H1 (cell line): ENCODE results near the gene AFF2. TPM values are rescaled to one million over a fixed set of nuclear protein-coding genes. Genes with fewer than 3 reads are reported as not detected.

ENCODE experiments used
- BRCA1 ChIP-seq: IDR thresholded peaks from 2 replicates; pipeline ENCODE4 v1.6.1; 2012; ENCODE audit warnings: low read depth, low read length, improper control_type of control experiment
- EGR1 ChIP-seq: IDR thresholded peaks from 2 replicates; pipeline ENCODE4 v1.6.1; 2011; ENCODE audit warnings: low read depth, low read length, borderline replicate concordance
- GTF2F1 ChIP-seq: IDR thresholded peaks from 2 replicates; pipeline ENCODE4 v1.6.1; 2012; ENCODE audit warnings: low read depth, low read length, improper control_type of control experiment, borderline replicate concordance
- JUN ChIP-seq: IDR thresholded peaks from 2 replicates; pipeline ENCODE4 v1.6.1; 2011; ENCODE audit warnings: low read depth, mild to moderate bottlenecking, improper control_type of control experiment, low read length
- NANOG ChIP-seq: IDR thresholded peaks from 2 replicates; pipeline ENCODE4 v1.6.1; 2011; ENCODE audit warnings: low read length, low read depth, mild to moderate bottlenecking, inconsistent platforms; ENCODE audit not compliant: insufficient read depth, poor library complexity, severe bottlenecking
- POLR2AphosphoS5 ChIP-seq: IDR thresholded peaks from 2 replicates; pipeline ENCODE4 v1.6.1; 2011; ENCODE audit warnings: low read depth, low read length
- SIX5 ChIP-seq: IDR thresholded peaks from 2 replicates; pipeline ENCODE4 v1.6.1; 2011; ENCODE audit warnings: mild to moderate bottlenecking, low read depth, low read length
- SP4 ChIP-seq: IDR thresholded peaks from 2 replicates; pipeline ENCODE4 v1.6.1; 2012; ENCODE audit warnings: low read length, inconsistent platforms
- SUZ12 ChIP-seq: fragments of 200-600 bp; sonication (generic); IDR thresholded peaks from 2 replicates; pipeline ENCODE4 v1.6.1; 2012; ENCODE audit warnings: mild to moderate bottlenecking, inconsistent platforms, low read length, moderate library complexity, mixed read lengths
- TCF12 ChIP-seq: IDR thresholded peaks from 2 replicates; pipeline ENCODE4 v1.6.1; 2011; ENCODE audit warnings: low read depth, mild to moderate bottlenecking, low read length
- YY1 ChIP-seq: IDR thresholded peaks from 2 replicates; pipeline ENCODE4 v1.6.1; 2011; ENCODE audit warnings: low read depth, mild to moderate bottlenecking, low read length
- polyA plus RNA-seq, 7 experiments: library from polyadenylated mRNA; depleted of rRNA in 3 of 7; stranded (reverse) in 5 of 7; unstranded in 2 of 7; fragments of >200 nt in 5 of 7; fragments of 200-250 nt in 2 of 7; gene quantifications; 1 replicate in 5 of 7; 2 replicates in 1 of 7; 4 replicates in 1 of 7; pipeline versions ENCODE4 v1.2.1 to v1.2.3, GENCODE V29; 2011 to 2013; ENCODE audit warnings: missing spikeins in 2 of 7, mixed read lengths in 2 of 7
- total RNA-seq: library from RNA; stranded (reverse); fragmentation: NEBNext Ultra II Directional; extraction: Animal tissue kit (Norgen Biotek cat#: 25700); gene quantifications from 2 replicates; pipeline ENCODE4 v1.2.1, GENCODE V29; 2021
- TF ChIP-seq, protein P1 (sequence below): fragments of 300-600 bp; sonication (generic); IDR thresholded peaks from 2 replicates; pipeline ENCODE4 v1.7.1; 2012; ENCODE audit warnings: low read length, moderate library complexity, mild to moderate bottlenecking, inconsistent platforms; ENCODE audit not compliant: insufficient replicate concordance
- TF ChIP-seq, protein P2 (sequence below): IDR thresholded peaks from 2 replicates; pipeline ENCODE4 v1.6.1; 2012; ENCODE audit warnings: inconsistent platforms

AFF2 gene
- total and polyA plus RNA-seq, 2 of the 8 experiments (the other 6 are each of a cell fraction or from before 2014, with no cell fraction given), result 2.0 to 7.3 TPM

GRCh38 chrX:148562846-148563245 is 62.4 kb downstream of the AFF2 start (continued):
- TF ChIP-seq, protein P1, sequence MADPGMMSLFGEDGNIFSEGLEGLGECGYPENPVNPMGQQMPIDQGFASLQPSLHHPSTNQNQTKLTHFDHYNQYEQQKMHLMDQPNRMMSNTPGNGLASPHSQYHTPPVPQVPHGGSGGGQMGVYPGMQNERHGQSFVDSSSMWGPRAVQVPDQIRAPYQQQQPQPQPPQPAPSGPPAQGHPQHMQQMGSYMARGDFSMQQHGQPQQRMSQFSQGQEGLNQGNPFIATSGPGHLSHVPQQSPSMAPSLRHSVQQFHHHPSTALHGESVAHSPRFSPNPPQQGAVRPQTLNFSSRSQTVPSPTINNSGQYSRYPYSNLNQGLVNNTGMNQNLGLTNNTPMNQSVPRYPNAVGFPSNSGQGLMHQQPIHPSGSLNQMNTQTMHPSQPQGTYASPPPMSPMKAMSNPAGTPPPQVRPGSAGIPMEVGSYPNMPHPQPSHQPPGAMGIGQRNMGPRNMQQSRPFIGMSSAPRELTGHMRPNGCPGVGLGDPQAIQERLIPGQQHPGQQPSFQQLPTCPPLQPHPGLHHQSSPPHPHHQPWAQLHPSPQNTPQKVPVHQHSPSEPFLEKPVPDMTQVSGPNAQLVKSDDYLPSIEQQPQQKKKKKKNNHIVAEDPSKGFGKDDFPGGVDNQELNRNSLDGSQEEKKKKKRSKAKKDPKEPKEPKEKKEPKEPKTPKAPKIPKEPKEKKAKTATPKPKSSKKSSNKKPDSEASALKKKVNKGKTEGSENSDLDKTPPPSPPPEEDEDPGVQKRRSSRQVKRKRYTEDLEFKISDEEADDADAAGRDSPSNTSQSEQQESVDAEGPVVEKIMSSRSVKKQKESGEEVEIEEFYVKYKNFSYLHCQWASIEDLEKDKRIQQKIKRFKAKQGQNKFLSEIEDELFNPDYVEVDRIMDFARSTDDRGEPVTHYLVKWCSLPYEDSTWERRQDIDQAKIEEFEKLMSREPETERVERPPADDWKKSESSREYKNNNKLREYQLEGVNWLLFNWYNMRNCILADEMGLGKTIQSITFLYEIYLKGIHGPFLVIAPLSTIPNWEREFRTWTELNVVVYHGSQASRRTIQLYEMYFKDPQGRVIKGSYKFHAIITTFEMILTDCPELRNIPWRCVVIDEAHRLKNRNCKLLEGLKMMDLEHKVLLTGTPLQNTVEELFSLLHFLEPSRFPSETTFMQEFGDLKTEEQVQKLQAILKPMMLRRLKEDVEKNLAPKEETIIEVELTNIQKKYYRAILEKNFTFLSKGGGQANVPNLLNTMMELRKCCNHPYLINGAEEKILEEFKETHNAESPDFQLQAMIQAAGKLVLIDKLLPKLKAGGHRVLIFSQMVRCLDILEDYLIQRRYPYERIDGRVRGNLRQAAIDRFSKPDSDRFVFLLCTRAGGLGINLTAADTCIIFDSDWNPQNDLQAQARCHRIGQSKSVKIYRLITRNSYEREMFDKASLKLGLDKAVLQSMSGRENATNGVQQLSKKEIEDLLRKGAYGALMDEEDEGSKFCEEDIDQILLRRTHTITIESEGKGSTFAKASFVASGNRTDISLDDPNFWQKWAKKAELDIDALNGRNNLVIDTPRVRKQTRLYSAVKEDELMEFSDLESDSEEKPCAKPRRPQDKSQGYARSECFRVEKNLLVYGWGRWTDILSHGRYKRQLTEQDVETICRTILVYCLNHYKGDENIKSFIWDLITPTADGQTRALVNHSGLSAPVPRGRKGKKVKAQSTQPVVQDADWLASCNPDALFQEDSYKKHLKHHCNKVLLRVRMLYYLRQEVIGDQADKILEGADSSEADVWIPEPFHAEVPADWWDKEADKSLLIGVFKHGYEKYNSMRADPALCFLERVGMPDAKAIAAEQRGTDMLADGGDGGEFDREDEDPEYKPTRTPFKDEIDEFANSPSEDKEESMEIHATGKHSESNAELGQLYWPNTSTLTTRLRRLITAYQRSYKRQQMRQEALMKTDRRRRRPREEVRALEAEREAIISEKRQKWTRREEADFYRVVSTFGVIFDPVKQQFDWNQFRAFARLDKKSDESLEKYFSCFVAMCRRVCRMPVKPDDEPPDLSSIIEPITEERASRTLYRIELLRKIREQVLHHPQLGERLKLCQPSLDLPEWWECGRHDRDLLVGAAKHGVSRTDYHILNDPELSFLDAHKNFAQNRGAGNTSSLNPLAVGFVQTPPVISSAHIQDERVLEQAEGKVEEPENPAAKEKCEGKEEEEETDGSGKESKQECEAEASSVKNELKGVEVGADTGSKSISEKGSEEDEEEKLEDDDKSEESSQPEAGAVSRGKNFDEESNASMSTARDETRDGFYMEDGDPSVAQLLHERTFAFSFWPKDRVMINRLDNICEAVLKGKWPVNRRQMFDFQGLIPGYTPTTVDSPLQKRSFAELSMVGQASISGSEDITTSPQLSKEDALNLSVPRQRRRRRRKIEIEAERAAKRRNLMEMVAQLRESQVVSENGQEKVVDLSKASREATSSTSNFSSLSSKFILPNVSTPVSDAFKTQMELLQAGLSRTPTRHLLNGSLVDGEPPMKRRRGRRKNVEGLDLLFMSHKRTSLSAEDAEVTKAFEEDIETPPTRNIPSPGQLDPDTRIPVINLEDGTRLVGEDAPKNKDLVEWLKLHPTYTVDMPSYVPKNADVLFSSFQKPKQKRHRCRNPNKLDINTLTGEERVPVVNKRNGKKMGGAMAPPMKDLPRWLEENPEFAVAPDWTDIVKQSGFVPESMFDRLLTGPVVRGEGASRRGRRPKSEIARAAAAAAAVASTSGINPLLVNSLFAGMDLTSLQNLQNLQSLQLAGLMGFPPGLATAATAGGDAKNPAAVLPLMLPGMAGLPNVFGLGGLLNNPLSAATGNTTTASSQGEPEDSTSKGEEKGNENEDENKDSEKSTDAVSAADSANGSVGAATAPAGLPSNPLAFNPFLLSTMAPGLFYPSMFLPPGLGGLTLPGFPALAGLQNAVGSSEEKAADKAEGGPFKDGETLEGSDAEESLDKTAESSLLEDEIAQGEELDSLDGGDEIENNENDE, result no peak
- TF ChIP-seq YY1 (no peak), TCF12 (no peak), GTF2F1 (no peak), JUN (no peak), SIX5 (no peak), BRCA1 (no peak), POLR2AphosphoS5 (no peak), NANOG (no peak), EGR1 (no peak), SUZ12 (no peak), SP4 (no peak)
- TF ChIP-seq, protein P2, sequence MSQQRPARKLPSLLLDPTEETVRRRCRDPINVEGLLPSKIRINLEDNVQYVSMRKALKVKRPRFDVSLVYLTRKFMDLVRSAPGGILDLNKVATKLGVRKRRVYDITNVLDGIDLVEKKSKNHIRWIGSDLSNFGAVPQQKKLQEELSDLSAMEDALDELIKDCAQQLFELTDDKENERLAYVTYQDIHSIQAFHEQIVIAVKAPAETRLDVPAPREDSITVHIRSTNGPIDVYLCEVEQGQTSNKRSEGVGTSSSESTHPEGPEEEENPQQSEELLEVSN, result no peak
